ENCODE data around the gene RAPGEF1. TPM values are rescaled to one million over a fixed set of nuclear protein-coding genes. Genes with fewer than 3 reads are reported as not detected.

RAPGEF1 gene
- total RNA-seq, 4 donors from 2014 or later, result 13.1 to 73.7 (median 26.2) TPM

DNA sequence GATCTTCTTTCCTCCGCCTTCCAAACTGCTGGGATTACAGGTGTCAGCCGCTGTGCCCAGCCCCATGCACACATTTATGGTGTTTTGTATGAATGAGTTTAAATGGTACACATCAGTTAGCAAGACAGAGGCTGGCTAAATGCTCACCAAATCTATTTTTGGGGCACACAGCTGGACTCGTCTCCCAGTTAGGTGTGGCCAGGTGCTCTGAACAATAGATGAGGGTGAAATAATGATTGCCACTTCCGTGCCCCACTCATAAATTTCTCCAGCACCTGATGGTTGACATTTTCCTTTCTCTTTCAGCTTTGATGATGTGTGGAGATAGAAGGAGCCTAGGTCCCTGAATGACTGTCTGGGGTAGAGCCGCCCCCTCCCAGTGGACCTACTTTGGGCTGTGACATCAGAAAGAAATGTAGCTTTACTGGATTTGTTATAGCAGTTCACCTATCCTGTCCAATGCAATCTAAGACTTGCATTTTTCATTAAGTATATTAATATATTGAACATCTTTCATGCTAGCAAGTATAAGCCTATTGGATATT, 8.6 kb upstream of the RAPGEF1 start:
- Histone ChIP-seq H3K4me1 (no peaks in the 10 kb centered on the region), H3K36me3 (no peaks in the 10 kb centered on the region), H3K9me3 (no peaks in the 10 kb centered on the region), H3K27ac (no peak overlapping the region), H3K27me3 (no peaks in the 10 kb centered on the region), H3K4me3 (no peak overlapping the region)
- DNase-seq, result no peak
- intact Hi-C loops (cut with DNase I; ENCODE audit: low total_unique reads), result no loop called here
- TF ChIP-seq, protein P1, sequence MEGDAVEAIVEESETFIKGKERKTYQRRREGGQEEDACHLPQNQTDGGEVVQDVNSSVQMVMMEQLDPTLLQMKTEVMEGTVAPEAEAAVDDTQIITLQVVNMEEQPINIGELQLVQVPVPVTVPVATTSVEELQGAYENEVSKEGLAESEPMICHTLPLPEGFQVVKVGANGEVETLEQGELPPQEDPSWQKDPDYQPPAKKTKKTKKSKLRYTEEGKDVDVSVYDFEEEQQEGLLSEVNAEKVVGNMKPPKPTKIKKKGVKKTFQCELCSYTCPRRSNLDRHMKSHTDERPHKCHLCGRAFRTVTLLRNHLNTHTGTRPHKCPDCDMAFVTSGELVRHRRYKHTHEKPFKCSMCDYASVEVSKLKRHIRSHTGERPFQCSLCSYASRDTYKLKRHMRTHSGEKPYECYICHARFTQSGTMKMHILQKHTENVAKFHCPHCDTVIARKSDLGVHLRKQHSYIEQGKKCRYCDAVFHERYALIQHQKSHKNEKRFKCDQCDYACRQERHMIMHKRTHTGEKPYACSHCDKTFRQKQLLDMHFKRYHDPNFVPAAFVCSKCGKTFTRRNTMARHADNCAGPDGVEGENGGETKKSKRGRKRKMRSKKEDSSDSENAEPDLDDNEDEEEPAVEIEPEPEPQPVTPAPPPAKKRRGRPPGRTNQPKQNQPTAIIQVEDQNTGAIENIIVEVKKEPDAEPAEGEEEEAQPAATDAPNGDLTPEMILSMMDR (IDR thresholded peaks at IDR 0.05), result no peak
- TF ChIP-seq POLR2A (IDR thresholded peaks at IDR 0.05), result no peak

DNA sequence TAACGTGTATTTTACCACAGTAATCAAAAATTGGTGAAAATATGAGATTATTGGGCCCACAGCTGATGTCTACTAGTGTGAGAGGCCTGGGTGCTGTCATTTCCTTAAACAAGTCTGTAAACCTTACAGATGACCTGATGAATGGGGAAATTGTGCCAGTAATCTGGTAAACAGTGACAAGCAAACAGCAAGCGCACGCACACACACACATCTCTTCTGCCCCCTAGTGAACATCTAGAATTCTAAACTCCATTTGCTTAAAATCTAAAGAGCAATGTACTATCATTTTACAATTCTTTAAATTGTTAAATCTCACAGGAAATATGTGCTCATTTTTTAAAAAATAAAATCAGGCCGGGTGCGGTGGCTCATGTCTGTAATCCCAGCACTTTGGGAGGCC, 7.5 kb upstream of the RAPGEF1 start:
- no peaks in the 10 kb centered on the region for H3K4me1 ChIP-seq
- DNase-seq, result no peak
- intact Hi-C loops (cut with DNase I; ENCODE audit: low total_unique reads), result no loop called here
- no peaks in the 10 kb centered on the region for H3K27me3 ChIP-seq
- H3K36me3 ChIP-seq, result no peaks in the 10 kb centered on the region
- no peak overlapping the region for H3K27ac ChIP-seq
- H3K4me3 ChIP-seq, result no peak overlapping the region
- TF ChIP-seq POLR2A (IDR thresholded peaks at IDR 0.05), result no peak
- TF ChIP-seq, protein P1 (IDR thresholded peaks at IDR 0.05), result peak; percentile 29 to 44 (median 30)
- no peaks in the 10 kb centered on the region for H3K9me3 ChIP-seq

DNA sequence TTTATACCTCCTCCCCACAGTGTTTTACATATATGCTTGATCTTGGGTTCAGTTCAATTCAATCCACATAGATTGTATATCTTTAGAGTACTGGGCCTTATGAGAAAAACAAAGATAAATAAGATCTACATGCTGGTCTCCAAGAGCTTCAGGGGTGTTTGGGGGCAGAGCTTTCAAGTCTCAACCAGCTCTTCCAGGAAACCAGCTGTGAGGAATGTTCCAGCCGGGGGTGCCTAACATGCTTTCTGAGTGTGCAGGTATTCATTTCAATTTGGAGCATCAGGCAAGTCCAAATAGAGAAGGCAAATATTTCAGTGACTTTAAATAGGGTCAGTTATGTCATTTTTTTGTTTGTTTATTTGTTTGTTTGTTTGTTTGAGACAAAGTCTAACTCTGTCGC, 5.7 kb upstream of the RAPGEF1 start:
- intact Hi-C loops (cut with DNase I; ENCODE audit: low total_unique reads), result no loop called here
- Histone ChIP-seq H3K27me3 (no peaks in the 10 kb centered on the region), H3K27ac (no peak overlapping the region), H3K4me3 (no peak overlapping the region), H3K36me3 (no peaks in the 10 kb centered on the region), H3K9me3 (no peaks in the 10 kb centered on the region), H3K4me1 (no peaks in the 10 kb centered on the region)
- DNase-seq, result no peak
- no peak for TF ChIP-seq POLR2A (IDR thresholded peaks at IDR 0.05)

DNA sequence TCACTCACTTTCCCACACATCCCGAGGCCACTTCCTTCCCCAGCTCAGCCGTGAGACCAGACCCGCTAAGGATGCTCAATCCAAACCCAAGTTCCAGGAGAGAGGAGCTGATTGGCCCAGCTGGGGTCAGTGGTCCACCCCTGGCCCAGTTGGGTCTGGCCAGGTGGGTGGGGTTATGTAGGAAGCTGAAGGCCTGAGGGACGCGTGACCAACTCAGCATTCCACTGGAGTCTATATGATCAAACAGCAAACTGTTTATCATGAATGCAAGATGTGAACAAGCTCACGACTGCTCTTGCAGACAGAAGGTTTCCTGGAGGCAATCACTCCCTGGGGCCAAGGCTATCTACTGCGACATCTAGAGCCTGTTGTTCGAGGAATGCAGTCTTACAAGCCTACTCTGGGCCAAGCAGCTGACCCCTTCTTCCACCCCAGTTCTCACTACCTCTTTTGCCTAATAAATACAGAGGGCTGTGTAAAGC, 4.9 kb upstream of the RAPGEF1 start:
- no peak for TF ChIP-seq POLR2A (IDR thresholded peaks at IDR 0.05)
- TF ChIP-seq, protein P1 (IDR thresholded peaks at IDR 0.05), result no peak
- Histone ChIP-seq H3K9me3 (no peaks in the 10 kb centered on the region), H3K4me3 (no peak overlapping the region), H3K27ac (no peak overlapping the region), H3K27me3 (no peaks in the 10 kb centered on the region), H3K36me3 (no peaks in the 10 kb centered on the region), H3K4me1 (no peaks in the 10 kb centered on the region)
- intact Hi-C loops (cut with DNase I; ENCODE audit: low total_unique reads), result loop anchor here (5.0 kb wide), 1 partner anchor 392 kb away; no protein-coding TSS in a partner anchor
- no peak for DNase-seq

DNA sequence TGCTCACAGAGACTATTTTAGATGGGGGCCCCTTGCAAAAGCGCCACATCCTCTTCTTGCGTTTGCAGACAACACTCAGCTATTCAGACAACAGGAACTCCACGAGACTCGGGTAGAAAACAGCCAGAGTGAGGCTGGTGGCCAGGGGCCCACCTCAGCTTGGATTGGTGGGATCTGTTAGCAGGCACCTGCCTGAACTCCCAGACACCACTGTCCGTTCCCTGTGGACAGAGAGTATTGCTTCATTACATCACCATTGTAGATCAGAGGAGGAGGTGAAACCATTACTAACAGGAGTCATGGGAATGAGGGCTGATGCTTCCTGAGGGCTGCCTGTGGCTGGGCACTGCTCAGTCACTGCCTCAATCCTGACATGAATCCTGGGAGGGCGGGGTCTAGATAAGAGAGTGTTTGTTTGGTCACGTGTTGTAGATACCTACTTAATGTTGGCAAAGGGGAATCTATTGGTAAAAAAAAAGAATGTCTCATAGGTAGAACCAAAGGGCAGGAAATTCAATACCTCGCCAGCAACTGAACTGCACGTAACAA, 4.4 kb upstream of the RAPGEF1 start:
- TF ChIP-seq POLR2A (IDR thresholded peaks at IDR 0.05), result no peak
- TF ChIP-seq, protein P1 (IDR thresholded peaks at IDR 0.05), result no peak
- H3K4me1 ChIP-seq, result no peaks in the 10 kb centered on the region
- H3K9me3 ChIP-seq, result no peaks in the 10 kb centered on the region
- H3K4me3 ChIP-seq, result no peak overlapping the region
- no peaks in the 10 kb centered on the region for H3K27me3 ChIP-seq
- H3K36me3 ChIP-seq, result no peaks in the 10 kb centered on the region
- no peak overlapping the region for H3K27ac ChIP-seq
- DNase-seq, result no peak
- intact Hi-C loops (cut with DNase I; ENCODE audit: low total_unique reads), result loop anchor here (5.0 kb wide), 1 partner anchor 392 kb away; no protein-coding TSS in a partner anchor

All from uterus (tissue), 4 donors.